ENCODE measurements around the gene STX5.

The STX5 gene, protein sequence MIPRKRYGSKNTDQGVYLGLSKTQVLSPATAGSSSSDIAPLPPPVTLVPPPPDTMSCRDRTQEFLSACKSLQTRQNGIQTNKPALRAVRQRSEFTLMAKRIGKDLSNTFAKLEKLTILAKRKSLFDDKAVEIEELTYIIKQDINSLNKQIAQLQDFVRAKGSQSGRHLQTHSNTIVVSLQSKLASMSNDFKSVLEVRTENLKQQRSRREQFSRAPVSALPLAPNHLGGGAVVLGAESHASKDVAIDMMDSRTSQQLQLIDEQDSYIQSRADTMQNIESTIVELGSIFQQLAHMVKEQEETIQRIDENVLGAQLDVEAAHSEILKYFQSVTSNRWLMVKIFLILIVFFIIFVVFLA

DNA sequence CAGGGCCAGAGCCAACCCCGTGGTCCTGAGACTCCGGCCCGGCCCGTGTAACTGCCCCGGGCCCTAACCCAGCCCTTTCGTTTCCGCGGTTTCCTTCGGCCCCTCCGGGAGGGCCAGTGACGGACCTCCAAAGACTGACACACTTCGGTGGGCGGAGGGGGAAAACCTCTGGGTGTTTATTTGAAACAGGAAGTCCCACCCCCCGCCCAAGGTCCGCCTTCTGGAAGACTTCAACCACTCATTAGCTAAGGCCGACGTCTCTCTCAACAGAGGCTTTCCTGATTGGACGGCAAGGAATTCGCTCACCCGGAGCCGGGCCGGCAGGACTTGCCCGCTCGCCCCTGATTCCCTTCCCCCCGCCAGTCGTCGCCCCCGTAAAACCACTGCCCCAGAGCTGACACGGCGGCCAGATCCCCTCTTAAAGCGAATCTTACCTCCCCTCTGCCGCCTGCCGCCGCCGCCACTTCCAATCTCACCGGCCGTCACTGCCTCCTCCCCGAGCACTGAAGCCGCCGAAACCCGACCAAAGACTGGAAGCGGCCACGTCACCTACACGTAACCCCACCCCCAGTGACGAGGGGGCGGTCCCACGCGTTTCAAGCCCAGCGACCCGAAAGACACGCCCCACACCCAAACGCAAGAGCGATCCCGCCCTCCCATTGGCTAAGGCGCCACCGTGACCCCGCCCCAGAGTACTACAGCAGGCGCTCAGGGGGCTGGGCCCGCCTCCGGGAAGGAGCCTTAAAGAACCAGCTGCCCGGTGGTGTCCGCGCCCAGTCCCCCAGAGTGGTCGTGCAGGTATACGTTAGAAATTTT, at the start of gene STX5:
STX5 (minus strand) TSS at position 532 of the 816 bp plus-strand sequence. CDS start 808 bp downstream, outside the sequence.
- peak within 1 kb of the TSS; percentile 89 for H3K4me3 ChIP-seq (ENCODE audit: low read depth, low read length)
- DNase-seq (ENCODE audit: low read depth): peak; percentile 99
- no peak for TF ChIP-seq CTCF (conservative IDR thresholded peaks at IDR 0.05; ENCODE audit: low read depth, low read length)

DNA sequence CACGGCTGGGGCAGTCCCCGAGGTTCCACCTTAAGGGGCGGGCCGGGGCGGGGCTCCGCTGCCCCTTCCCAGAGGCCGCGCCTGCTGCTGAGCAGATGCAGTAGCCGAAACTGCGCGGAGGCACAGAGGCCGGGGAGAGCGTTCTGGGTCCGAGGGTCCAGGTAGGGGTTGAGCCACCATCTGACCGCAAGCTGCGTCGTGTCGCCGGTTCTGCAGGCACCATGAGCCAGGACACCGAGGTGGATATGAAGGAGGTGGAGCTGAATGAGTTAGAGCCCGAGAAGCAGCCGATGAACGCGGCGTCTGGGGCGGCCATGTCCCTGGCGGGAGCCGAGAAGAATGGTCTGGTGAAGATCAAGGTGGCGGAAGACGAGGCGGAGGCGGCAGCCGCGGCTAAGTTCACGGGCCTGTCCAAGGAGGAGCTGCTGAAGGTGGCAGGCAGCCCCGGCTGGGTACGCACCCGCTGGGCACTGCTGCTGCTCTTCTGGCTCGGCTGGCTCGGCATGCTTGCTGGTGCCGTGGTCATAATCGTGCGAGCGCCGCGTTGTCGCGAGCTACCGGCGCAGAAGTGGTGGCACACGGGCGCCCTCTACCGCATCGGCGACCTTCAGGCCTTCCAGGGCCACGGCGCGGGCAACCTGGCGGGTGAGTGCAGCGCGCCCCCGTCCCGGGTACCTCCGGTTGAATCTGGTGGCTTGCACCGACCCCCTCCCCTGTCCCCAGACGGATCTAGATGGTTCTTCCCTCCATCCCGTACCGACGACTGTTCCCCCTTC, 49.1 kb upstream of the STX5 start, which contains the start of gene SLC3A2:
SLC3A2 (plus strand) TSS at position 94 of the 776 bp plus-strand sequence; CDS start at position 222, 128 bp downstream.
- peak; percentile 91 for DNase-seq (ENCODE audit: low read depth)
- TF ChIP-seq CTCF (conservative IDR thresholded peaks at IDR 0.05; ENCODE audit: low read depth, low read length): peak; percentile 58
- peak within 1 kb of the TSS; percentile 100 for H3K4me3 ChIP-seq (ENCODE audit: low read depth, low read length)

DNA sequence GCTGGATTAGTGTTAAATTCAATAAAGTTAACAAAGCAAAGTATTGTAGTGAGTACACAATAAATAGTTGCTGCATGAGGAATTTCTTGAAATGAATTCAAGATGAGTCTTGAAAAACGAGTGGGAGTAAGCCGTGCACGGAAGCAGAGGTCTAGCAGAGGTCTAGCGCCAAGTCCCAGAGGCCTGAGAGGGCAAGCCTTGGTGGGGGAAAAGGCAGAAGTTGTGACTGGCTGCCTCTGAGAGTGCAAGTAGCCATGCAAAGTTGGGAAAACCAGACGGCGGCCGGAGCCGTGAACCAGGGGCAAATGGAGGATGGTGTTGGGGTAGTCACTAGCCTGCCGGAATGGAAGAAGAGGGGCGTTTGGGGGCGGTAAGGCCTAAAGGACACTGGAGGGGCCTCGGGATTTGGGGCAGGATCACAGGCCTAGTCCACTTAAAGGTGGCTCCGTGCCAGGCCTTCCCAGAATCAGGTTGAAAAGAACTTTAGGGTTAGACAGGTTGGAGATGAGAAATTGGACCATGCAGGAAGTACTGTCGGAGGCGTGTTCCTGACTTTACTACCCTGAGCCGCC, 48.5 kb upstream of the STX5 start:
- no peak for TF ChIP-seq CTCF (conservative IDR thresholded peaks at IDR 0.05; ENCODE audit: low read depth, low read length)
- peak overlapping the region; percentile 100 for H3K4me3 ChIP-seq (ENCODE audit: low read depth, low read length)
- peak; percentile 83 for DNase-seq (ENCODE audit: low read depth)

GRCh38 chr11:62879235-62879978, 47.6 kb upstream of the STX5 start:
- peak overlapping the region; percentile 100 for H3K4me3 ChIP-seq (ENCODE audit: low read depth, low read length)
- peak; percentile 48 for DNase-seq (ENCODE audit: low read depth)
- no peak for TF ChIP-seq CTCF (conservative IDR thresholded peaks at IDR 0.05; ENCODE audit: low read depth, low read length)

DNA sequence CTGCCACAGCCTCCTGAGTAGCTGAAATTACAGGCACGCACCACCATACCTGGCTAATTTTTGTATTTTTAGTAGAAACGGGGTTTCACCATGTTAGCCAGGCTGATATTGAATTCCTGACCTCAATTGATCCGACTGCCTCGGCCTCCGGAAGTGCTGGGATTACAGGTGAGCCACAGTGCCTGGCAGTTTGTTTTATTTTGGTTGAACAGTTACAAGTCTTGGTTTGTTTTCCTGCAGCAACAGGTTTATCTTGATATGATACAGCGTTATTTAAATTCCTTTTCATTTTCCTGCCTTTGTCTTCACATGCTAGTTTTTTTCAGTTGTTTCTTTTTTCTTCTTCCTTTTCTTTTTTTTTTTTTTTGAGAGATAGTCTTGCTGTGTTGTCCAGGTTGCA, 44.9 kb upstream of the STX5 start:
- no peak for TF ChIP-seq CTCF (conservative IDR thresholded peaks at IDR 0.05; ENCODE audit: low read depth, low read length)
- no peak overlapping the region for H3K4me3 ChIP-seq (ENCODE audit: low read depth, low read length)
- DNase-seq (ENCODE audit: low read depth): no peak
